ENCODE measurements around the gene RFK. TPM values are rescaled to one million over a fixed set of nuclear protein-coding genes. Genes with fewer than 3 reads are reported as not detected.
A peak's percentile ranks its signal among the peaks of the same experiment; 100 is the strongest.

RFK gene
- total and polyA plus RNA-seq, 4 donors = 13.2 to 23.0 (median 16.9) TPM

GRCh38 chr9:76373173-76373783 lies 20.9 kb downstream of the RFK start (continued):
- TF ChIP-seq REST (IDR thresholded peaks at IDR 0.05) = peak; percentile 91
- peak; percentile 86 for TF ChIP-seq FOXA1 (IDR thresholded peaks at IDR 0.05)
- TF ChIP-seq CTCF (IDR thresholded peaks at IDR 0.05; ENCODE audit: low read depth, low read length, missing input control) = no peak
- TF ChIP-seq EGR1 (IDR thresholded peaks at IDR 0.05; ENCODE audit: low read depth in 2 of 2) = peak in 1 of 2 donors; percentile 89
- TF ChIP-seq FOXA2 (IDR thresholded peaks at IDR 0.05) = peak; percentile 68
- TF ChIP-seq YY1 (IDR thresholded peaks at IDR 0.05) = peak; percentile 87
- TF ChIP-seq MAX (IDR thresholded peaks at IDR 0.05) = peak; percentile 97
- peak; percentile 88 for TF ChIP-seq NR2F2 (IDR thresholded peaks at IDR 0.05)

GRCh38 chr9:76372336-76372735 lies 21.9 kb downstream of the RFK start:
- Histone ChIP-seq H3K9ac (ENCODE audit: low read depth in 1 of 2, low read length in 2 of 2) (no peak overlapping the region), H3K4me1 (ENCODE audit: control insufficient read depth in 4 of 4, insufficient read depth in 4 of 4, low read length in 3 of 4) (peaks cover 2 to 52% (median 48%) of the 10 kb centered on the region in 4 donors)

More at GRCh38 chr9:76372336-76372735, 21.9 kb downstream of the RFK start:
- no peak for TF ChIP-seq HNF4A (conservative IDR thresholded peaks at IDR 0.05)
- TF ChIP-seq FOXA1 (IDR thresholded peaks at IDR 0.05) = no peak
- TF ChIP-seq TAF1 (conservative IDR thresholded peaks at IDR 0.05) = no peak
- TF ChIP-seq YY1 (IDR thresholded peaks at IDR 0.05) = no peak
- no peak for TF ChIP-seq NR2F2 (IDR thresholded peaks at IDR 0.05)
- no peak for TF ChIP-seq SP1 (IDR thresholded peaks at IDR 0.05)
- no peak for TF ChIP-seq ATF3 (IDR thresholded peaks at IDR 0.05)
- no peak for TF ChIP-seq MAX (IDR thresholded peaks at IDR 0.05)
- no peak for TF ChIP-seq GABPA (IDR thresholded peaks at IDR 0.05 in 1 of 2, conservative IDR thresholded peaks at IDR 0.05 in 1 of 2)
- TF ChIP-seq CTCF (IDR thresholded peaks at IDR 0.05; ENCODE audit: low read depth, low read length, missing input control) = no peak
- no peak for TF ChIP-seq ZBTB33 (IDR thresholded peaks at IDR 0.05)
- TF ChIP-seq RXRA (IDR thresholded peaks at IDR 0.05) = no peak
- no peak for TF ChIP-seq EGR1 (IDR thresholded peaks at IDR 0.05; ENCODE audit: low read depth in 2 of 2)
- TF ChIP-seq FOXA2 (IDR thresholded peaks at IDR 0.05) = no peak
- TF ChIP-seq HNF4G (IDR thresholded peaks at IDR 0.05) = no peak
- H3K4me3 ChIP-seq (ENCODE audit: low read depth in 1 of 3, low read length in 3 of 3) = no peak overlapping the region
- no peaks in the 10 kb centered on the region for H3K27me3 ChIP-seq (ENCODE audit: control insufficient read depth in 4 of 4, insufficient read depth in 4 of 4, low read length in 3 of 4)
- H3K36me3 ChIP-seq (ENCODE audit: control insufficient read depth in 4 of 4, insufficient read depth in 3 of 4, low read depth in 1 of 4, low read length in 3 of 4) = no peaks in the 10 kb centered on the region
- no peaks in the 10 kb centered on the region for H3K9me3 ChIP-seq (ENCODE audit: control insufficient read depth in 4 of 4, low read length in 3 of 4)
- H3K27ac ChIP-seq (ENCODE audit: low read depth in 1 of 2, low read length in 2 of 2) = peak overlapping the region; percentile 57 to 58
- no peak for DNase-seq (ENCODE audit: low spot score)
